ENCODE data around the gene NR6A1.

DNA sequence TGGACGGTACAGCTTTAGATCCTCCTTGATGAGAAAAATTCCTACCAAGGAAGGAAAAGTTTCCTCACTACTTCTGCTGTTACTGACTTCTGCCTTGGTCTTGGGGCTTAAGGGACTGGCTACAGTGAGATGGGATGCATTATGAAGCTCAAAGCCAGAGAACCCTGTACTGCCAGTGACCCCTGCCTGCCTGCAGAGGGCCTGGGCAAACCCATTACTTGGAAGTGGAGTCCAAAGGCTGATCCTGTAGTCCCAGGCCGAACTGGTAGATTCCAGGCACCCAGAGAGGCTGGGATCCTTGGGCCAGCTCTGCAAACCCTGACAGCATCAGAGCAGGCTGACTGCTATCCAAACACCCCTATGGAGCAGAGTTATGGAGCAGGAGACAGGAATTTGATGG, 238.2 kb downstream of the NR6A1 start:
- no peak for TF ChIP-seq CTCF (IDR thresholded peaks at IDR 0.05)
- TF ChIP-seq EP300 (IDR thresholded peaks at IDR 0.05): no peak
